IgD-negative memory B cell (primary cell): ENCODE measurements around the gene LEMD1. TPM values are rescaled to one million over a fixed set of nuclear protein-coding genes. Genes with fewer than 3 reads are reported as not detected.
"Not testable (repeated sequence)": the region's sequence is repeated elsewhere in the genome, so short reads cannot be mapped to it uniquely, and the experiment has no call there.

Source experiments
- H3K27ac Mint-ChIP-seq, 3 donors: one replicate each; pipeline ENCODE4 v1.8.0; 2020 to 2022; ENCODE audit warnings: mild to moderate bottlenecking in 3 of 3, mixed read lengths in 3 of 3, moderate library complexity in 1 of 3
- H3K27me3 Mint-ChIP-seq: one replicate; pipeline ENCODE4 v1.8.0; 2021; ENCODE audit warnings: mixed read lengths
- H3K36me3 Mint-ChIP-seq: one replicate; pipeline ENCODE4 v1.8.0; 2020; ENCODE audit warnings: mild to moderate bottlenecking, mixed read lengths
- H3K4me1 Mint-ChIP-seq, 3 donors: one replicate each; pipeline ENCODE4 v1.8.0; 2020 to 2022; ENCODE audit warnings: mixed read lengths in 3 of 3, mild to moderate bottlenecking in 1 of 3
- H3K4me3 Mint-ChIP-seq, 4 donors: one replicate each; pipeline ENCODE4 v1.8.0; 2020 to 2022; ENCODE audit warnings: mild to moderate bottlenecking in 4 of 4, mixed read lengths in 4 of 4, moderate library complexity in 3 of 4
- H3K9me3 Mint-ChIP-seq, 3 donors: one replicate each; pipeline ENCODE4 v1.8.0; 2020 to 2021; ENCODE audit warnings: mixed read lengths in 3 of 3, mild to moderate bottlenecking in 1 of 3
- polyA plus RNA-seq: library from polyadenylated mRNA; unstranded; fragments of 300-500 nt; fragmentation: Illumina TruSeq; gene quantifications from one replicate; pipeline ENCODE4 v1.2.3, GENCODE V29; 2021

The LEMD1 gene
- polyA plus RNA-seq, 1 donor from 2014 or later: not detected

GRCh38 chr1:205391386-205391785 lies 30.5 kb downstream of the LEMD1 start:
- Mint-ChIP-seq H3K4me1 (no peaks in the 10 kb centered on the region), H3K9me3 (no peaks in the 10 kb centered on the region), H3K36me3 (peaks cover 1% of the 10 kb centered on the region), H3K27ac (no peak overlapping the region), H3K4me3 (no peak overlapping the region), H3K27me3 (peaks cover 11% of the 10 kb centered on the region)

- Mint-ChIP-seq H3K27ac (no peak overlapping the region), H3K27me3 (peaks cover 17% of the 10 kb centered on the region)
These were observed 34.0 kb downstream of the LEMD1 start for GRCh38 chr1:205387845-205388244.

DNA sequence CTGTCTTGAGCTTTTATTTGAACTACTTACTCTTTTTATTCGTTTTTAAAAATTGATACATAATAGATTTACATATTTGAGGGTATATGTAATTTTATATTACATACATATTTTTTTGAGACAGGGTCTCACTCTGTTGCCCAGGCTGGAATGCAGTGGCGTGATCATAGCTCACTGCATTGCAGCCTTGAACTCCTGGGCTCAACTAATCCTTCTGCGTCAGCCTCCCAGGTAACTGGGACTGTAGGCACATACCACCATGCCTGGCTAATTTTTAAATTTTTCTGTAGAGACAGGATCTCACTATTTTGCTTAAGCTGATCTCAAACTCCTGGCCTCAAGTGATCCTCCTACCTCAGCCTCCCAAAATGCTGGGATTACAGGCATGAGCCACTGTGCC lies 38.9 kb downstream of the LEMD1 start:
- H3K36me3 Mint-ChIP-seq, H3K4me1 Mint-ChIP-seq, H3K9me3 Mint-ChIP-seq, H3K27ac Mint-ChIP-seq, H3K4me3 Mint-ChIP-seq: not testable (repeated sequence)
- peaks cover 20% of the 10 kb centered on the region for H3K27me3 Mint-ChIP-seq

More at GRCh38 chr1:205387845-205388244, 34.0 kb downstream of the LEMD1 start:
- H3K4me1 Mint-ChIP-seq: no peaks in the 10 kb centered on the region
- no peak overlapping the region for H3K4me3 Mint-ChIP-seq
- peaks cover 3% of the 10 kb centered on the region for H3K36me3 Mint-ChIP-seq
- no peaks in the 10 kb centered on the region for H3K9me3 Mint-ChIP-seq

GRCh38 chr1:205382561-205382960 lies 39.3 kb downstream of the LEMD1 start:
- Mint-ChIP-seq H3K36me3 (peaks cover 3% of the 10 kb centered on the region), H3K27ac (no peak overlapping the region), H3K27me3 (peaks cover 21% of the 10 kb centered on the region), H3K9me3 (no peaks in the 10 kb centered on the region), H3K4me1 (peaks cover 0 to 6% (median 0%) of the 10 kb centered on the region in 3 donors), H3K4me3 (no peak overlapping the region)

DNA sequence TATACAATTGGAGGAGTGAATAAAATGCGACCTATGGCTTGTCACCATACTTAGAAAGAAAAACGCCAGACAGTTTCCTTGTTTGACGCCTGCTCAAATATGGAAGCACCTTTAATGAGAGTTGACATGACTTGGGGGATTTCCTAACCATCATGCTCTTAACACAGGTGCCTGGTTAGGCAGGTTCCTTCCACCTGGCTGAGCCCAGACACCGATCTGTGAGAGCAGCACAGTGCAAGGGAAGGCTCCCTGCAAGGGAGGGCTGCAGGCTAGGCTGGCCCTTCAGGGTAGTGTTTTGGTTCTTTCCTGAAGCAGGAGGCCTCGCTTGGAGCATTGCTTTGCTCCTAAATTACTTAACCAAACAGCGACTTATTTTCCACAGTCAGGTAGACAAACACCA lies 40.6 kb downstream of the LEMD1 start:
- H3K4me3 Mint-ChIP-seq: no peak overlapping the region
- H3K27me3 Mint-ChIP-seq: peaks cover 24% of the 10 kb centered on the region
- H3K36me3 Mint-ChIP-seq: peaks cover 2% of the 10 kb centered on the region
- peaks cover 0 to 6% (median 0%) of the 10 kb centered on the region in 3 donors for H3K4me1 Mint-ChIP-seq
- H3K27ac Mint-ChIP-seq: no peak overlapping the region
- no peaks in the 10 kb centered on the region for H3K9me3 Mint-ChIP-seq

DNA sequence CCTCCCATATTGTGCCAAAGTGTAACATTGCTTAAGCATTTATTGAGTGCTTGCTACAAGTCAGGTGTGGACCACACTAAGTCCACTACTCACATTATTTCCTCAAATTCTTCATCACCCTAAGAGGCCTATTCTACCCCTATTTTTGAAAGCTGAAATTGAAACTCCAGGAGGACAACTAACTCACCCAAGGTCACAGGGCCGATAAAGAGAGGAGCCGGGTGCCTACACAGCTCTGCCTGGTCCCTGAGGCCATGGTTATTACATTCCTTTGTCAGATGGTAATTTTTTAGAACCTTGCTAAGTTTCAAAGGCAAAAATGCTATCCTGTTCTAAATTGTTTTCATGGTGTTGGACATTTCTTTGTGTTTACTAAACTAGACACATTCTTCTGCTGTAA lies 41.0 kb downstream of the LEMD1 start:
- peaks cover 25% of the 10 kb centered on the region for H3K27me3 Mint-ChIP-seq
- peaks cover 2% of the 10 kb centered on the region for H3K36me3 Mint-ChIP-seq
- H3K4me1 Mint-ChIP-seq: peaks cover 0 to 6% (median 0%) of the 10 kb centered on the region in 3 donors
- no peaks in the 10 kb centered on the region for H3K9me3 Mint-ChIP-seq
- no peak overlapping the region for H3K4me3 Mint-ChIP-seq
- no peak overlapping the region for H3K27ac Mint-ChIP-seq

DNA sequence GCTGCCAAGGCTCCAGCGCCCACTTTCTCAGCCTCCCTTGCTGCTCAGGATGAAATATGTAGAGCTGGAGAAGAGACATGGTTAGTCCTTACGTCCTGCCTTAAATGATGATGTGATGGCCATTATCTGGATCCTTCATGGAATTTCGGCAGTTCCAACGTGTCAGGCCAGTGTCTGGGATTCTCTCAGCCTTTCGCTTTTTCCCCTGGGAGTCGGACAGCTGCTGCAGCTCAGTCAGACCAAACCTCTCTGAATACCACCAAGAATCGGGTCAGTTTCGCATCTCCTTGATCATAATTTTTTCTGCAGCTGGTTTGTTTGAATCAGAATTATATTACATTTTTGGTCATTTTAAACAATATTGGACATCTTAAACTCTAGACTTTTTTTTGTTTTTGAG lies 42.8 kb downstream of the LEMD1 start:
- H3K27me3 Mint-ChIP-seq: peaks cover 26% of the 10 kb centered on the region
- no peak overlapping the region for H3K27ac Mint-ChIP-seq
- H3K4me3 Mint-ChIP-seq: no peak overlapping the region
- H3K9me3 Mint-ChIP-seq: no peaks in the 10 kb centered on the region
- peaks cover 0 to 8% (median 0%) of the 10 kb centered on the region in 3 donors for H3K4me1 Mint-ChIP-seq
- no peaks in the 10 kb centered on the region for H3K36me3 Mint-ChIP-seq

DNA sequence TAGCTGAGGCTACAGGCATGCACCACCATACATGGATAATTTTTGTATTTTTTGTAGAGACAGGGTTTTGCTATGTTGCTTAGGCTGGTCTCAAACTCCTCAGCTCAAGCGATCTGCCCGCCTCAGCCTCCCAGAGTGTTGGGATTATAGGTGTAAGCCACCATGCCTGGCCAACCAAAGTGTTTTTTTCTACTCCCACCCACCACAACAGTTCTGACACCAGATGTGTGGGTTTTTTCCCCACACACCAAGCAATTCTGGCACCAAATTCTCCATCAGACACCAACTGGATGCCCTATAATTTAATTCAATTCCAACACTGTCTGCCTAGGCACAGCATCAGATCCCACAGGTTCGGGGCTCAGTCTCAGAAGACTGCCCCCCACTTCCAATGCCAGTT lies 44.5 kb downstream of the LEMD1 start:
- H3K36me3 Mint-ChIP-seq: no peaks in the 10 kb centered on the region
- H3K9me3 Mint-ChIP-seq: no peaks in the 10 kb centered on the region
- peaks cover 0 to 11% (median 0%) of the 10 kb centered on the region in 3 donors for H3K4me1 Mint-ChIP-seq
- H3K27ac Mint-ChIP-seq: no peak overlapping the region
- H3K4me3 Mint-ChIP-seq: no peak overlapping the region
- H3K27me3 Mint-ChIP-seq: peaks cover 30% of the 10 kb centered on the region

GRCh38 chr1:205376739-205377138 lies 45.1 kb downstream of the LEMD1 start:
- Mint-ChIP-seq H3K4me3 (no peak overlapping the region), H3K4me1 (peaks cover 0 to 11% (median 0%) of the 10 kb centered on the region in 3 donors), H3K27me3 (peaks cover 29% of the 10 kb centered on the region), H3K27ac (no peak overlapping the region), H3K9me3 (no peaks in the 10 kb centered on the region), H3K36me3 (no peaks in the 10 kb centered on the region)

DNA sequence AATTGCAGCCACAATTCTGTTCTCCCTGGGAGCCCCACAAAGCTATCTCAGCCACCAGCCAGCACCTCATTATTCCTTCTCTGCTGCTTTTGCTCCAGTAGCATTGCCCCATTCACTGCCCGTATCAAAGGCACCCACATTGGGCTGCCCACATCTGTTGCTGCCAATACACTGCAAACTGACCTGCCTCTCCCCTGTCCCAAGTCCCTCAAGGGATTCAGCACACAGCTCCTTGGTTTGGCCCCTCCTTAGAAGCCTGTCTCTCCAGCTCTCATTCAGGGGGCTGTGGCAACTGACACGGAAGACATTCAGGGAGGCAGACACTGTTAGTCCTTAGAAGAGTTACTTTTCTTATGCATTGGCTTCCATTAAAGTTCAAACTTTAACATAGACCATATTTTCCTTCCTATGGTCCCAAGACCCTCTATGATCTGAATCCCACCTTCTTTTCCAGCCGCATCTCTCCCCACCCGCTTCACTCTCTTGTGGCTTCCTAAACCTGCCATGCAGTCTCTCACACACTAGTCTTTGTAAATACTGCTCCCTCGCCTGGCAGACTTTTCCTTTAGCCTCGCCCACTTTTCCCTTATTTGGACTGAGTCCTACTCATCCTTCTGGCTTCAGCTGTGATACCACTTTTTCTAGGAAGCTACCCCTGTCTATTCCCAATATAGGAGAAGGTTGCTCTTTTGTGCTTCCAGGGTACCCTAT lies 45.9 kb downstream of the LEMD1 start:
- H3K9me3 Mint-ChIP-seq: no peaks in the 10 kb centered on the region
- H3K4me3 Mint-ChIP-seq: no peak overlapping the region
- H3K36me3 Mint-ChIP-seq: no peaks in the 10 kb centered on the region
- H3K4me1 Mint-ChIP-seq: peaks cover 0 to 5% (median 0%) of the 10 kb centered on the region in 3 donors
- H3K27me3 Mint-ChIP-seq: peaks cover 22% of the 10 kb centered on the region
- no peak overlapping the region for H3K27ac Mint-ChIP-seq

DNA sequence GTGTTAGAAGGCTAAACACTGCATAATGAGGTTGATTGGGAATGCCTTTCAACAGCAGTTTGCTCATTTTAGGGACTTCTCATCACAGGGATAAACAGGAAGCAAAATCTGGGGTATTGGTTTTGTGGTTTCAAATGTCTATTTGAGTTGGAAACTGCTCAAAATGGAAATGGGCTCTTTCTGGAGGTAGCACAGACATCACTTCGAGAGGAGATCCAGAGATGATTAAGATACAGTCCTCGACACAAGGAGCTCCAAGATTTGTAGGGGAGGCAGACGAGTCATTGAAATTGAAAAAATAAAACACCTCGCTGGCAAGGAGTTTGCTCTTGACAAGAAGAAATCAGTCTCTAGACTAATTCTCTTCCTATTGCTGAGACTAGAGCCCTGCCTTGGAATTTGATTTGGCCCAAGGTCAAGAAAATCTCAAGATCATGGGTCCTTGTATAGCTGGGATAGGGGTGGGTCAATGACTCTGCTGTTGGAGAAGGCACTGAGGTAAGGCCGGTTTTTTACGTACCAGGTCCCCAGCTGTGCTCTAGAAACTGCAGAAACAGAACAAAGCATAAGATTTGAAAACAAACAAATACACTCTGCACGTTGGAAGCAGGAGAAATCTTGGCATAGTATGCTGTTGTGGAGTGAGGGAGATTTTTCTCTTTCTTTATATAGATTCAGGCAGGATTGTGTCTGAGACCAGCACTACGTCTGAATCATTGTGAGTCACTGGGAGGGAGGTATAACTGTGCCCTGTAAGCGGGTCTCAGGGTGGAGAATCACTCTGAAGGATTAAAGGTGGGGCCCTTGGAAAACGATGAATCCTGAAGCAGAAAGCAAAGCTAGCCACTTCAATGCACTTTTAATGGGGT lies 47.4 kb downstream of the LEMD1 start:
- Mint-ChIP-seq H3K4me3 (no peak overlapping the region), H3K36me3 (no peaks in the 10 kb centered on the region), H3K9me3 (no peaks in the 10 kb centered on the region), H3K27ac (no peak overlapping the region), H3K4me1 (peaks cover 0 to 5% (median 1%) of the 10 kb centered on the region in 3 donors), H3K27me3 (peaks cover 23% of the 10 kb centered on the region)

- H3K9me3 Mint-ChIP-seq: no peaks in the 10 kb centered on the region
- no peaks in the 10 kb centered on the region for H3K36me3 Mint-ChIP-seq
- no peak overlapping the region for H3K4me3 Mint-ChIP-seq
- H3K27me3 Mint-ChIP-seq: peaks cover 19% of the 10 kb centered on the region
- H3K27ac Mint-ChIP-seq: no peak overlapping the region
- peaks cover 0 to 5% (median 1%) of the 10 kb centered on the region in 3 donors for H3K4me1 Mint-ChIP-seq
These were observed 48.1 kb downstream of the LEMD1 start for GRCh38 chr1:205373798-205374175.

- peaks cover 19% of the 10 kb centered on the region for H3K27me3 Mint-ChIP-seq
- H3K36me3 Mint-ChIP-seq: no peaks in the 10 kb centered on the region
These were observed 48.6 kb downstream of the LEMD1 start for GRCh38 chr1:205373022-205373797.

DNA sequence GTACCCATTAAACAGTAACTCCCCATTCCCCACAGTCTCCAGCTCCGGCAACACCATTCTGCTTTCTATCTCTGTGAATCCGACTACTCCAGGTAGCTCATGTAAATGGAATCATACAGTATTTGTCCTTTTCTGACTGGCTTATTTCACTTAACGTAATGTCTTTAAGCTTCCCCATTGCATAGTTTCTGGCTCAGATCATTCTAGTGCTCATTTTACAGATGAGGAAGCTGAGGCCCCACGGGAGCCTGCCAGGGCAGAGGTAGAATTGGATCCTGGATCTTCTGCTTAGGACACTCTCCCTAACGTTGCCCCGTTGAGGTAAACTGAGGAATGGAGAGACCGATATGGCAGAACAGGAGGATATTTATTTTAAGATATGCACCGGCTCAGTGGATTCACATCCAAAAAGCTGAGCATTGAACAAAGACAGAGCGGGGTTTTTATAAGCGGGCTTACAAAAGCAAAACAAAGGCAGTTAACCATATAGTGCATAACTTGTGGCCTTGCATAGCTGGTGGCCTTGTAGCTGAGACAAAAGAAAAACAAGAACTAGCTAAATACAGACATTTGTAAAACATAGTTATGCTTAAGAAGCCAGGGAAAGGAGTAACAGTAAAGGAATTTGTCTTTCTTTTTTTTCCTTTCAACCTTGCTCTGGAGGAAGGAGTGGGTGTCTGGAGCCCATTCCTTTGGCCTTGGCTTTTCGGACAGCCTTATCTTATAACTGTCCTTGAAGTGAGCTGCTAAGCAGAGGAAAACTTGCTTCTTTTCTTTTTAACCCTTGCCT lies 49.8 kb downstream of the LEMD1 start:
- no peaks in the 10 kb centered on the region for H3K36me3 Mint-ChIP-seq
- no peak overlapping the region for H3K27ac Mint-ChIP-seq
- H3K4me3 Mint-ChIP-seq: peak overlapping the region in 1 of 4 donors; percentile 39
- H3K27me3 Mint-ChIP-seq: peaks cover 13% of the 10 kb centered on the region
- peaks cover 0 to 5% (median 1%) of the 10 kb centered on the region in 3 donors for H3K4me1 Mint-ChIP-seq
- no peaks in the 10 kb centered on the region for H3K9me3 Mint-ChIP-seq

More at GRCh38 chr1:205373022-205373797, 48.6 kb downstream of the LEMD1 start:
- no peak overlapping the region for H3K4me3 Mint-ChIP-seq
- H3K4me1 Mint-ChIP-seq: peaks cover 0 to 5% (median 1%) of the 10 kb centered on the region in 3 donors
- H3K27ac Mint-ChIP-seq: no peak overlapping the region
- H3K9me3 Mint-ChIP-seq: no peaks in the 10 kb centered on the region
